ENCODE results near the gene ZNF691.
"Not testable (repeated sequence)": the region's sequence is repeated elsewhere in the genome, so short reads cannot be mapped to it uniquely, and the experiment has no call there.

ZNF691 gene

GRCh38 chr1:42846257-42847110 lies at the start of gene ZNF691:
Gene ZNF691 (plus strand): TSS chr1:42846613. CDS start chr1:42849659, 3,046 bp downstream.
- peak; percentile 96 for FAIRE-seq

DNA sequence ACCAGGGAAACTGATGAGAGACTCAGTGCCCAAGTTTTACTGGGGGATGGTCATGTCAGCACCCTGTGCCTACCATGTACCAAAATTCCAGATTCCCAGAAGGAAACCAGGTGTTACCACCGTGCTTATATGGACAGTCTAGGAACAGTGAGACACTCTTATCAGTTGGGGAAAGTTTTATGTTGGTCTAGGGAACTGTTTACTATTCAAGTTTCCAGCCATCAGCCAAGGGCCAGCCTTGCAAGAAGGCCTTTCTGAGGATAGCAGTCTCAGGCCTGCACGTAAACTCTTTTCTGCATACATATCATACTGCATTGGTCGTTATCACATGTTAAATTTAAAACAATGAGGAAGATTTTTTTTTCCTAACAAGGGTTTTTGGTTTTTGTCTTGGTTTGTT lies 49.0 kb upstream of the ZNF691 start:
- no peak for FAIRE-seq

DNA sequence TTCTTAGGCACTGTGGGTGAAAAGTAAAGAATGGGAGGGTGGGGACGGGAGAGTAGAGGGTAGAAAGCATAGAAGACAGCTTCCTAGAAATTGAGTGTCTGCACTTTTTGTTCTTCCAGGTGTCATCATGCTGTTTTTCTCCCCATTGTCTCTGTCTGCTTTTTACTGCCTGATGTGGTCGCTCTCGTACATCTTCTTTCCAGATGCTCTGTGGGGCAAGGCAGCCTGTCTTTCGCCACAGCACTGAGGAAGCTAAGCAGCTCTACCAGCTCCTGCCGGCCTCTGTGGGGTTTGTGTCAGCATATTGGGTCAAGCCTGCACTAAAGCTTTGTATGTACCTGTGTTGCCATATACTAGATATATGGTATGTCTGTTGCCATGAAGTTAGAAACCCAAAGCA lies 48.4 kb upstream of the ZNF691 start:
- no peak for FAIRE-seq

DNA sequence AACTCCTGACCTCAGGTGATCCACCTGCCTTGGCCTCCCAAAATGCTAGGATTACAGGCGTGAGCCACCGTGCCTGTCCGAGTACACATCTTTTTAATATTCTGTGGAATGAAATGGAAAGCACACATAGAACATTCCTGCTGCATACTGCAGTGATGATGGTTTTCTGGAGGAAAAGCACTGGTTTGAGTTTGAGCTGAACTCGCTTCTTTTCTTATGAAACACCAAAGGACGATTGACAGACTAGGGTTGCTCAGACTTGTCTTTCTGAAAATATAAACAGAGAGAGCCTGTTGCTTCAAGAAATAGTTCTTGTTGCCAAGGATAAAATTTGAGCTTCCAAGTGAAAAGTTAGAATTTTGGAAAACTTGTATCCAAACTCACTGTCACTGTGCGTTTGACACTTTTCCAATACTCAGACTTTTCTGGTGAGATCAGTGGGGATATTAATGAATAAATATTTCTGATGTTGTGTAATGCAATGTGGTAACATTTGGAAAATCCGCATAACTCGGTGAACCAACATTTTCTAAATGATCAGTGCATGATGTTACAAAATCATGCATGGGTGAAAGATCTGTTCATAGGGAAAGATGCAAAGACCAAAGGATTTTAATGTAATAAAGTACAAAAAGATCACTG lies 44.5 kb upstream of the ZNF691 start:
- no peak for FAIRE-seq

DNA sequence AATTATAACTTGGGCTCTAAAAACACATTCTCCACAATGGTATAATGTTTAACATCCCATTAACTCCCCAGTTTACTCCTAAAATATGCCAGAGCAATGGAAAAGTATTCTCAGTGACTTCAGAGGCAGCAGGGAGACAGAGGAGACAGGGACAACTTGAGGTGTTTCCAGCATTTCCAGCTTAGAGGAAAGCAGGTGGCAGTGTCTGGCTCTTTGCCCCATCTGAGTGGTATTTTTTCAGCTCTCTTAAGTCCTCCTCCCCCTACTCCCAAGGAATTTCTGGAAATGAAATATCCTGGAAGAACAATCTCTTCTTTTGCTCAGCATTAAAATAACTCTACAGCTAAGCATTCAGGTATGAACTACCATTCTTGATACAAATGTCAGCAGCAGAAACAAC lies 40.2 kb upstream of the ZNF691 start:
- FAIRE-seq, result no peak

GRCh38 chr1:42806593-42806992 lies 39.8 kb upstream of the ZNF691 start:
- no peak for FAIRE-seq

DNA sequence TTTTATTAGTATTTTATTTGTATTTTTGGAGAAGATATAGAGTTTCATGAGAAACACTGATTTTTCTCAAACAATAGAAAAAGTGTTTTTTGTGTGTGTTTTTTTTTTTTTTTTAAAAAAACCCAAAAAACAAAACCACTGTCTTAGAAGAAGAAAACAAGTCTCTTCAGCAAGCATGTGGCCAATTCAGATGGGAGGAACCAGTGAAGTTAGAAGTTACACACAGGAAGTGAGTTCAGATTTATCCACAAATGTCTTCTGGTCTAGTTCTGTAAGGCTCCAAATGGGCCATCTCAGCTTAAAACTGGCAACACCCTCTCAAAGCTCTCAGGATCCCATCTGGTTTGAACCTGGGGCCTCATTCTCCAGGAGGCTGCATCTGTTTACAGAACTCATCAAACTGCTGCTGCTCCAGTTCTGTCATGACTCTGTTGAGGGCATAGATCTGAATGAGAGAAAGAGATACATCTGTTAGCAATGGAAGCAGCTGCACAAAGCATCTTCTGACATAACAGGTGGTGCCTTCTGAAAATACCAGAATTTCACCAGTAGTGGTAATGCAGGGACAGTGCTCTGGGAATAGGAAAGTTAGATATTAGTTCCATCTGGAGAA lies 39.3 kb upstream of the ZNF691 start:
- FAIRE-seq, result no peak

DNA sequence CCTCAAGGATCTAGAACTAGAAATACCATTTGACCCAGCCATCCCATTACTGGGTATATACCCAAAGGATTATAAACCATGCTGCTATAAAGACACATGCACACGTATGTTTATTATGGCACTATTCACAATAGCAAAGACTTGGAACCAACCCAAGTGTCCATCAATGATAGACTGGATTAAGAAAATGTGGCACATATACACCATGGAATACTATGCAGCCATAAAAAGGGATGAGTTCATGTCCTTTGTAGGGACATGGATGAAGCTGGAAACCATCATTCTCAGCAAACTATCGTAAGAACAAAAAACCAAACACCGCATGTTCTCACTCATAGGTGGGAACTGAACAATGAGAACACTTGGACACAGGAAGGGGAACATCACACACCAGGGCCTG lies 31.6 kb upstream of the ZNF691 start:
- not testable (repeated sequence) for FAIRE-seq

GRCh38 chr1:42815941-42816584 lies 30.4 kb upstream of the ZNF691 start:
- no peak for FAIRE-seq

- no peak for FAIRE-seq
These were observed 29.6 kb upstream of the ZNF691 start, which contains the start of the genes ERMAP and SVBP for GRCh38 chr1:42816585-42817439. Gene ERMAP (plus strand): TSS chr1:42817122. CDS start chr1:42830449, 13,327 bp downstream. Gene SVBP (minus strand): TSS chr1:42817397. CDS start chr1:42816544, 853 bp downstream.

GRCh38 chr1:42817440-42817767 lies 29.0 kb upstream of the ZNF691 start:
- FAIRE-seq, result no peak

GRCh38 chr1:42817976-42818375 lies 28.4 kb upstream of the ZNF691 start:
- no peak for FAIRE-seq

GRCh38 chr1:42820813-42821212 lies 25.6 kb upstream of the ZNF691 start:
- FAIRE-seq, result no peak

GRCh38 chr1:42821690-42822089 lies 24.7 kb upstream of the ZNF691 start:
- peak; percentile 65 for FAIRE-seq

GRCh38 chr1:42822800-42823392 lies 23.5 kb upstream of the ZNF691 start:
- no peak for FAIRE-seq

DNA sequence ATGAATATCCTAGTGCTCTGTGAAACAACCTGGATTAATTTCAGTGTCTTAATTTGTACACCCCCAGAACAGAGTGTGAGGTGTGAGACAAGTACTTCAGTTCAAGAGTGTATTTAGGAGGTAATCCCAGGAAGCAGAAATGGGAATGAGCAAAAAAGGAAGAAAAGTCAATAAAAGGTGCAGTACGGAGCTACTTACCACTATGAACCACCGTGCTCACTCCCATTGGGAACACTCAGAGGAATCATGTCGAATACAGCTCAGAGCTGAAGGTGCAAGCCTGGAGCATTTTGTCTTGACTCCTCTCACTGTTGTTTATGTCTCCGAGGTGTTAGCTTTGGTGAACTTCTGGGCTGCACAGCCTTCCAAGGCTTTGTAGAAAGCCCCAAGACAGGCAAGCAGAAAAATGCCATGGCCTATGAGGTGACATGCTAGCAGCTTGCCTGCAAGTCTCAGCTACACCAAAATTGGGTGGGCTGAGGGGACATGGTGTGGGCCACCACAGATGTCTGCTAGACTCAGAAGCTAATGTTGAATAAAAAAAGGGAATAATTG lies 21.9 kb upstream of the ZNF691 start:
- FAIRE-seq, result no peak

DNA sequence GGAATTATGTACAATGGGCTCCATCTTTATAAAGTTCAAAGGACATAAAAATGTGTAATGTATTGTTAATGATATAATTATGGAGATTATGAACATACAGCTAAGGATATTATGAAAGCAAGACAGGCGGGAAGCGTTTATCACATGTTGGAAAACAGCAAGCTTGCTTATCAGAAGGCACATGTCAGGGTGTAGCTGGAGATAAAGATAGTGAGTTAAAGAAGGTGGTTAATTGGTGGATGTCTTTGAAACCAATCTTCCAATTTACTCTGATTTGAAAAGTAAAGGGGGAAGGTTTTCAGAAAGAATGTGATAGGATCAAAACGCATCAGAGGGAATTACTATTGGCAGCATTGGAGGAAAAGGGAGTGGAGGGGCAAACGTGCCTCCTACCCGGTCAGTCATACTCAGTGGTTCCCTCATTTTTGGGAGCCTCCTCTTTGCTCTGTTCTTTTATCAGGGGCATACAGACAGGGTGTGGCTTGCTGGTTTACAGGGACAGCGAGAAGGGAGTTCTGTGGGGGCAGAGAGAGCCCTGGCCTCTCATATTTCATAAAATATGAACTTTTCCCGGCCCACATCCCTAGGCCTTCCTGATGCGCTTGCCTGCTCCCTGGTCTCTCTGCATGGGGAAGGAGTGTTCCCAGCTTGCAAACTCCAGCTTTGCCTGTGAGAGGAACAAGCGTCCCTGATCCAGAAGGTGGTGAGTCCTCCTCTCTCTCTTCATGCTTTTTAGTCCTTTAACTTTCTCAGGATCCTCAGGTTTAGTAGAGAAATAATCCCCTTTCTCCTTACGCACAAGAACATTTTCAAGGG lies 21.2 kb upstream of the ZNF691 start:
- no peak for FAIRE-seq

GRCh38 chr1:42830631-42831030 lies 15.8 kb upstream of the ZNF691 start:
- no peak for FAIRE-seq

- FAIRE-seq, result no peak
These were observed 15.1 kb upstream of the ZNF691 start for GRCh38 chr1:42831273-42831672.

DNA sequence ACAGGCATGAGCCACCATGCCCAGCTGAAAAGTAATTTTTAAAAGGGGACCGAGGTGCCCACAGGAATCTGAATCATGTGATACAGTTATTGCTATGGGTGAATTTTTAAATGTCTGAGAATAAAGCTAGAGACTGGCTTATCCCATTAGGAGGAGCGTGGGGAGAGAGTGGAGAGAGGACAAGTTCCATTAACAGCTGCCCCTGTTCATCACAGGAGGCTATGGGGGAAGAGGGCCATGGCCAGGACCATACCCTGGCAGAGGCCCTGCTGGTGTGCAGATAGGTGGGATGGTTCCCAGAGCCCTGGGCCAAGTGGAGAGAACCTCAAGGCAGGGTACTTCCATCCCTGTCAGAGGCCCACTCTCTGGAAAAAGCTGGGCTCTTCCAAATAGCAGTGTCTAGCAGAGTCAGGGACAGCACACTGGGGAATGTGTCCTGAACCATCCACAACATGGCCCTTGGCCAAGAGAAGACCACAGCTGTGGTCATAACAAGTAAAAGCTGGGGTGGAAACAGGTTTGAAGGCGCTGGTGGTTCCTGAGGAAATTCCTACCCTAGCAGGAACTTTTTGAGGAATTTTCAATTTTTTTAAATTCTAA lies 13.7 kb upstream of the ZNF691 start:
- no peak for FAIRE-seq

Measured in A204.1 (cell line).